ENCODE data around the gene CHST11.
"Not testable (repeated sequence)": the region's sequence is repeated elsewhere in the genome, so short reads cannot be mapped to it uniquely, and the experiment has no call there.

CHST11 gene

DNA sequence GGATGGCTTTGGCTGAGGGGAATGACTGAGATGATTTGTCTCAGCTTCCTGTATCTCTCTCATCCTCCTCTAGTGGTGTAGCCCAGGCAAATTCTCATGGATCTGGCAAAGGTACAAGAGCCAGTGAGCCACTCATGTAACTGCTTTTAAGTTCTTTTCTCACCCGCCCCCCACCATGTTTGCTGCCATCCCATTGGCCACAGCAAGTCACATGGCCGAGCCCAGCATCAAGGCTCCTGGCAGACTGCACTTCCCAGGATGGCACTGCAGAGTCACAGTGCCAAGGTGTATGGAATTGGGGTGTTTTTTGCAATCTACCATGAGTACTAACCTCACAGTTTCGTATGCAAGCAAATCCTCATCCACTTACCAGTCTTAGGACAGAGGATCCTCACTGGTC is 50.9 kb downstream of the CHST11 start:
- no peak for DNase-seq

DNA sequence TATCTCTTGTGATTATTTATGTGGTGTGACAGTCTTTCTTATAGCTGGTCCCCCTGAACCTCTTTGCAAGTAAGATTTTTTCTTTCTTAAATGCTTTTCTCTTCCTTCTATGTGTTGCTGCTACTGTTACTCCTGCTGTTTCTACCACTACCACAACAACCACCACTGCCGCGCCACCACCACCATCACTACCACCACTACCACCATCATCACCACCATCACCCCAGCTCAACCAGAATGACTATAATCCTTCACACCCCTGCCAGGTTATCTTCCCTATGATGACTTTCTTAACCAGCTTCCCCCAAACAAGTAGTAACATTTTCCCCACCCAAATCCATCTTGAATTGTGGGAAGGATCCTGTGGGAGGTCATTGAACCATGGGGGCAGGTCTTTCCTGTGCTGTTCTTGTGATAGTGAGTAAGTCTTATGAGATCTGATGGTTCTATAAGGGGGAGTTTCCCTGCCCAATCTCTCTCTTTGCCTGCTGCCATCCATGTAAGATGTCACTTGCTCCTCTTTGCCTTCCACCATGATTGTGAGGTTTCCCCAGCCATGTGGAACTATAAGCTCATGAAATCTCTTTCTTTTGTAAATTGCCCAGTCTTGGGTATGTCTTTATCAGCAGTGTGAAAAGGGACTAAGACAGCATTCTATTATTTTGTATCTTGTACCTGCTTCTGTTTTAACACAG is 52.2 kb downstream of the CHST11 start:
- DNase-seq, result no peak

DNA sequence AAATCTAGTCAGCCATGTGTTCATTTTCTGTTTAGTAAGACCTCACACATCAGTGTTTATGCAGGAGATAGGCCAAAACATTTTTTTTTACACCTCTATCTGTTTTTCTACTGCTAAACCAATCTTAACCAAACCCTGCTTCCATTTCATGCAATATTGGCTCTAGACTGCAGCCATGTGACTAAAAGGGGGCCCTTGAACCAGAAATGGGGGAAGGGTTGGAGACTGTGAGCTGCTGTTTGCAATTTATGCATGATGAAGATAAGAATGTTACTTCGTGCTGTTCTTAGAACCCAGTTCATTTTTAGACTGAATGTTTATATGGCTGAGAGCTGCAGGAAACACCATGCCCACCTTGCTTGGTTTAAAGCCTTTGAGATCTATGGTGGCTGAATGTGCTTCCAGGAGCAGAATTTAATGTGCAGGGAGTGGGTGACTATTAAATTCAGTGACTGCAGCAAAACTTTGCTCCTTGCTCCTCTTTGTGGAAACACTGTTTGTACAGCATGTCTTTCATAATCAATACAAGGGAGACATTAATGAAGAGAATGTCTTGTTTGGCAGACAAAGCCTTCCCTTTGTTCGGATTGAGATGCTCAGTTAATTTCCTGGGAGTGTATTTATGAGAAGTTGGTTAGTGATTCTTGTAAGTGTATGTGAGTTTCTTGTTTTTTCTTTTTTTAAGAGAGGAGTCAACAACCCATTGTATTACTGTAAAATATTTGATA is 53.6 kb downstream of the CHST11 start:
- DNase-seq, result no peak

DNA sequence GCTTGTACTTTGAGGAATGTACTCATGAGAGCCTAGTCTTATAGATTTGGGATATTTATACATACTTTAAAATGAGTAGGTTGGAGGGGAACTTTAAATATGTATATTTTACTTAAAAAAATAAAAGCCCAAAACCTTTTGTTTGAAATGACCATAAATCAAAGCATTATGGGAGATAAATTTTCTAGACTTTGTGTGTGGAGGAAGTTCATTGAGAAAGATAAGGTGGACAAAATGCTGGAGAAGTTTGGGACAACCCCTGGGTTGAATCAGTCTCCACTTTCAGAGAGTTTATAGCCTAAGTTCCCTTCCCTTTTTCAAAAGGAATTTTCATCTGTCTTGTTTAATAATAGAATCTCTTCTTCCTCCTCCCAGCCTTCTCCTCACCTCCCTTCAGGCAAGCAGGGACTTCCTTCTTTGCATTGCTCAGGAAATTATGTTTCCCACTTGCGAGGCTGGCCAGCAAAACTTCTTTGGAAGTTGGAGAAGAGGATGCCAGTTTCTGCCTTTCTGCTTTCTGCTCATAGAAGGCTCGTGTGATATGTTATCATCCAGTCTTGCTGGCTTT is 54.2 kb downstream of the CHST11 start:
- no peak for DNase-seq

DNA sequence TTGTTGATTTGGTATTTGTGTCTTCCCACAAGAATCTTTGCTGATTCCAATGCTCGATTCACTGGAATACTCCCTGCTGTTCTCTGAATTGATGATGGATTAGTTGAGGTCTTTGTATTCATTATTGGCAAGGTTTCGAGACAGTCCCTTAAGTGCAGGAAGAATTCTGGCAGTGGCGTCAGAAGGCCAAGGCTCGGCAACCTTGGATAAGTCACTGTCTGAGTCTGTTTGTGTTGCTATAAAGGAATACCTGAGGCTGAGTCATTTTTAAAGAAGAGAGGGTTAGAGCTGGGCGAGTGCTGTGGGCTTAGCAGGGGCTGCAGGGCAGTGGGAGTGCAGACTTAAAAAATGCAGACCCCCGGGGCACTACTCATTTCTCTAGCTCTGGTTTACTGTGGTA is 56.9 kb downstream of the CHST11 start:
- no peak for DNase-seq

DNA sequence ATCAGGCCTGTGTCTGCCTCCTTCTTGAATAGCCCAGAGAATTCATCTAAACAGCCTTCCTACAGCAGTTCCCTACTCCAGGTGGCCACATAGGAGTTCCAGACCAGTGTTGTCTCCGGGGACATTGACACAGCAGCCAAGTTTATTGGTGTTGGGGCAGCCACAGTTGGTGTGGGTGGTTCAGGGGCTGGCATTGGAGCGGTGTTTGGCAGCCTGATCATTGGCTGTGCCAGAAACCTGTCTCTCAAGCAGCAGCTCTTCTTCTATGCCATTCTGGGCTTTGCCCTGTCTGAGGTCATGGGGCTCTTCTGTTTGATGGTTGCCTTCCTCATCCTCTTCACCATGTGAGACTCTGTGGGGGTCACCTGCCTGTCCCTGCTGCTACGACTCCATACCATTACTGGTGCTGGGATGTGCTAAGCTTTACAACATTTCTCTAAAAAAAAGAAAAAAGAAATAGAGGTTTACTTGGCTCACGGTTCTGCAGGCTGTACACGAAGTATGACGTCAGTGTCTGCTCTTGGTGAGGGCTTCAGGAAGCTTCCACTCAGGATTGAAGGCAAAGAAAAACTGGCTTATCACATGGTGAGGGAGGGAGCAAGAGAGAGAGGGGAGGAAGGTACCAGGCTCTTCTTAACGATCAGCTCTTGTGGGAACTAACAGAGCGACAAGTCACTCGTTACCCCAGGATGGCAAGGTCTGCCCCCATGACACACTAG is 57.5 kb downstream of the CHST11 start:
- DNase-seq, result no peak

DNA sequence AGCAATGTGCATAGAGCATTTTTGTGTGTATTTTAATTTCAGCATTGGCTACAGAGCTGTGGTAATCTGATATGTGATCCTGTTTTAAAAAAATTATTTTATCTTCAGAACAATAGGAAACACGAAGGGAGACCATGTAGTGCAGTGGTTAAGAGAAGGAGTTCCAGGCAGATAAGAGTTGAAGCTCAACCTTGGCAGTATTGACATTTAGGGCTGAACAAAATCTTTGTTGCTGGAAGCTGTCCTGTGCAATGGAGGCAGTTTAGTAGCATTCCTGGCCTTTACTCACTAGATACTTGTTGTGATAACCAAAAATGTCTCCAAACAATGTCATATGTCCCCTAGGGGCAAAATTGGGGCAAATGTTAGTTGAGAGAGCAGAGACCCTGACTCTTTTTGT is 59.2 kb downstream of the CHST11 start:
- no peak for DNase-seq

DNA sequence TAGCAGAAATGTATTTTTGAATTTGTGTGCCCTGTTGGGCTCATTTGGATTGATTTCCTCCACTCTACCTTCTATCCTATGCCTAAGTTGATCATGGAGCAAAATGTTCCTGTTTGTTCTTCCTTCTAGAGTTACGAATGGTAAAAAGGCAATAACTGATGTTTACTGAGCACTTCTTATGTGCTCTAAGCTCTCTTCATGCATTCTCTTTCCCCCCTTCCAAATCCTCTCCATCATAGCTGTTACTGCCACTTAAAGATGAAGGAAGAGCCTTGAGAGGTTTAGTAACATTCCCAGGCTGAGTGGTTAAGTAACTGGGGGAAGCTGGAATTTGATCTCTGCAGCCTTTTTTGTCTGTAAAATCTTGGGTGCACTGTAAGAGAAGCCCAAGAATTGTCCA is 60.1 kb downstream of the CHST11 start:
- DNase-seq, result no peak

DNA sequence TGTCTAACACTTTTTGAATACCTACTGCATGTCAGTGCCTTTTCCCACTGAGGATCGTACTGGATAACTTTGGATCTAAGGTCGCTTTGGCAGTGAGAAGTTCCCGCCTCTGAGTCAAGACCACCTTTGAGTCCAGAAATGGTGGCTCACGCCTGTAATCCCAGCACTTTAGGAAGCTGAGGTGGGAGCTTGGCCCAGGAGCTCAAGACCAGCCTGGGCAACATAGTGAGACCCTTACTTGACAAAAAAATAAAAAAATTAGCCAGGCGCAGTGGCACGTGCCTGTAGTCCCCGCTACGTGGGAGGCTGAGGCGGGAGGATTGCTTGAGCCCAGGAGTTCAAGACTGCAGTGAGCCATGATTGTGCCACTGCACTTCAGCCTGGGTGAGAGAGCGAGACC is 61.1 kb downstream of the CHST11 start:
- DNase-seq, result no peak

DNA sequence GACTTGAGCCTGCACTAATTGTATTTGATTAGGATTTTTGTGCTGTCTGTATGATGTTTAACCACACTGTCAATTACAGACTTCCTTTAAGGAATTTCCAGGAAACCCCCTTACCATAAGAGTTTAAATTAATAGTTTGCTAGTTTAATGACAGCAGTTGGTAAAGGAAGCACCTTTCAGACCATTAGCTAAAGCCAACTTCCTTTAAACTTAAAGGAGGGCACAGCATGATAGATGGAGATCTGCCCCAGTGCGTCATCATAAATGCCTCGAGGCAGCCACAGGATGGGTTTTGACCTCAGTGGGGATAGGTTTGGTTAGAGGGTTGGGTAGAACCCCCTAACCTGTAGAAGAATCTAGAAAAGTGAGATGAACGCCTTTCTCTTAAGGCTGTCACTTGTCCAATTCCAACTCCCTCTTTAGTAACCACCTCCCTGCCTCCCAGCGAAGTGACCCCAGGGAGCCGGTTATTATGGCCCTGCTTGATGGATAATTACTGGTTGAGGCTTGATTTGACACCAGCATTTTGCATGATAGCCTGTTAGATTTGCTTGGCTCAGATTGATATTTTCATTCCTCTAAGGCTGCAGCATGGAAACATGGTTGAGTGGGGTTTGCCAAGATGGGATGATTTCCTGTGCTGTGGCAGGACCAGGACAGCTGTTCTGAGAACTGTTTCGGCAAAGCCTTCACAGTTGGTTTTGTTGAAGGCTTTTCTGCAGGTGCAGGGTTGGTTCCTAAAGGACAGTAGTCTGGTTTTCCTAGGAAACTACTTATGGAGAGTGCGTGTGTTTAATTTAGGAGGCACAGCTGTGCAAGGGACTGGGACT is 62.7 kb downstream of the CHST11 start:
- DNase-seq, result no peak

DNA sequence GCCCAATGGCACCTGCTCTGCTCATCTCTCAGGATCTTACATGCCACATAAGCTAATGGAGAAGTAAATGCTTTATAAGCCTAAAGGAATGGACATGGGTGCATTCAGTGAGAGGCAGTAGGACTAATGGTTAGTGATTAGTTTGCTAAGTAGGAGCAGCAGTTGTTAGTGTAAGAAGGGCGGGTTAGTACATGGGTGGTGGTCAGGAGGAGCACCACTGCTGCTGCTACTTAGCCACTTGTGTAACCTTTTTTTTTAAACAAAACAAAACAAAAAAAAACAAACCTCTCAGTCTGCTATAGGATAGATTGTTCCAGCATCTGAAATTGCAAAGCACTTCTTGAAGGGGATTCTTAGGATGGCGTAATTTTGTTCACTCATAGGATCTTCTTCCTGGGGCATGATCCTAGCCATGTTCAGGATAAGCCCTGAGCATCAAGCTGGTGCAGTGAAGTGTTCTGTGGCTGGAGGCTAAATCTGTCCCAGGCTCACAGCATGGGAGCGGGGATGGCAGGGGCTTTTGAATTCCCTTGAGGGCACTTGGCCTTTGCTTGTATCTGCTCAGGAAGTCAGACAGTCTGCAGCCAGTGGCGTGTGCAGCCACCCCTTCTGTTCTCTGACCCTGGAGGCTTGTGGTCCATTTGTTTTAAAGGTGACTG is 63.6 kb downstream of the CHST11 start:
- DNase-seq, result no peak

DNA sequence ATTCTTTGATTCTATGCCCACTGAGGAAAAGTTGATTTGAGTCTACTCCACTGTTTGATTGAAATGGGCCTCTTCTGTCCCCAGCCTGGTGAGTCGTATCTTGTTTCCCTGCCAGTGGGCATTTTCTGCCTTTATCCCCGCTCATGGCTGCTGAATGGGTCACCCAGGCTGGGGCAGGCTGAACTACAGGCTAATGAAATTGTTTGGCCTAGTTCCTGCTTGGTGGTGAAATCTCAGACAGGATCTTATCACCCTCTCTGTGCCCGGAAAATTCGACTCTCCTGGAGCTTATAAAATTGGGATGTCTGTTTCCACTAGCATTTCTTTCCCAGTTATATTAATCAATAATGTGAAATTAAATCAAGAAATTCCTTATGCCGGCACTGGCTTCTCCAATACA is 65.0 kb downstream of the CHST11 start:
- DNase-seq, result no peak

DNA sequence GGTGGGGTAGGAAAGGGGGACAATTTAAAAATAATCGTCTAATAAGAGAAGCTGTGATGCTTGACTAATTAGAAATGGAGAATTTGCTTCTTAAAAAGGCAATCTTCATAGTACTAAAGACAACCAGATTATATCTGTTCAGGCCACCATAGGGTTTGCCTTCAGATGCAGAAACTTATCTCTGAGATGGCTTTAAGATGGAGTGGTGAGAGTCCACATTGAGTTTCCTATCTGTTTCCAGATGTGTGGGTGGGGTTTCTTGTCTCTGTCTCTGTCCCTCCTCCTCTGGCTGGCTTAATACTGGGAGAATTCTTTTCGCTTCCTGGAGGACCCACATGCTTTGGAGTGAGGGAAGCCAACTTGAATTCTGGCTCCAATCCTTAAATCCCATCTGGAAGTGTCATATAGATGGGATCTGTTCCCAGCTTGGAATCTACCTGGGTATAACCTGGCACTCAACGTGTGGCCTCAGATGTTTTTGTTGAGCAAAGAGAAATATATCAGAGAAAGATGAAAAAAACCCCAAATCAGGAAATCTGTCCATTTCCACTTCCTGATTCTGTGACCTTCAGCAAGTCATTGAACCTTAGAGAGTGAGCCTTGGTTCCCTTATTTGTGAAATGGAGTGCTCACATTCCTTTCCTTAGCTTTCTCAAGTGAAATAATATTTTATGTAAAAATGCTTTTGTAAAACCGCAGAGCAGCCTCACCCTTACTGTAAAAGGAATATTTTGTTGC is 66.4 kb downstream of the CHST11 start:
- DNase-seq, result no peak

DNA sequence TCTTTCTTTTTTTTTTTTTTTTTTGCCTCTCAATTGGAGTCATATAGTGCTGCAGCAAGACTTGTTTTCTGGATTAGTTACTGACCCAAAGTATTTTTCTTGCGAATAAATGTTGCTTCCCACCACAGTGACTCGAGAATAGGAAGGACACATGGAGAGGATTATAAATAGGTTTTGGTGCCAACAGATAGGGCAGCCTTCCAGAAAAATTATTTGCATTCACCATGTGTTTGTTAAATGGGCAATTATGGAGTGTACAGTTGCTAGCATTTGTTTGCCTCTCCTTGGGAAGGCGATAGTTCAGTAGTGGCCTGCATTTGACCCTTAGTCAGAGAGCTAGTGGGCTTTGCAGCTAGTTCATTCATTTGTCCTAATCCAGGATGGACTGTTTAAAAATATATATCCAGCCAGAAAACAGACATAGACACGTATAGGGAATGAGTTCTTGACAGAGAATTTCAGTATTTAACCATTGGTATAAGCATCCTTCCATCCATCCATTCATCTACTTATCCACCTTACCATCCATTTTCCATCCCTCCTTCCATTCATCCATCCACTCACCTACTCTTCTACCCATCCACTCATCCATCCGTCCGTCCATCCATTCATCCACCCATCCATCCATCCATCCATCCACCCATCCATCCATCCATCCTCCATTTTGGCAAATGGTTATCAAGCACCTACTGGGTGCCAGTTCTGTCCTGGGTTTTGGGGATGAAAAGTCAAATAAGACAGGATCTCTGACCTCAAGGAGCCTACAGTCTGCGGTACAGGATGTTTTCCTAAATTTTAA is 67.5 kb downstream of the CHST11 start:
- DNase-seq, result no peak

DNA sequence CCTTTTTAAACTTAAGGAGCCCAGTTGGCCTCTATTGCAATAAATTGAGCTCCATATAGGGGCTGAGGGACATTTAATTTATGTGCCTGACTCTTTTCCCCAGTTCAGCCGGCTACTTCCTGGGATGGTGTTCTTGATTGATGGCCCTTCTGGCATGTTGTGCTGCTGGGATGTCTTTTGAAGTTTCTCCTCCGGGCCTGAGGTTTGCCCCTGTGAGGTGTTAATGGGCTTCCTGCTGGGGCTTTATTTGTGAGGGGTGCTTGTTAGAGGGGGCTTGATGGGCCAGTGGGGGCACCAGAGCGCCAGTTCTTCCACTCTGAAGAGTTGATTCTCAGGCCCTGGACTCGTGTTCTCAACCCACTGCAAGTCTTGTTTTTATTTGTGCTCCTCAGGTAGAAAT is 69.6 kb downstream of the CHST11 start:
- no peak for DNase-seq

DNA sequence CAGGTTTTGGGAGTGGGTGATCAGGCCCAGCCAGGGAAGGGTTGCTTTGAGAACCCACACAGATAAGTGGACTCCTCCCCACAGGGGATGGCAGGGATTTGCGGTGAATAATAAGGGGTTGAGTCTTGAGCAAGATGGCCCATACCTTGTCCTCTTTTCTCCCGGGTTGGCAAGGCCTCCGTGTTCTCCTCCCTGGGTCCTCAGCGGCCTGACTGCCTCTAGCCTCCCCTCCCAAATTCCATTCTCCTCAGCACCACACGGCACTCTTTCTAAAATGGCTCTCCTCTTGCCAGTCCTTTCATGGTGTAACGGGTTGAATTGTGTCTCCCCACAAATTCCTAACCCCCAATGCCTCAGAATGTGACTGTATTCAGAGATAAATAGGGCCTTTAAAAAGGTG is 70.0 kb downstream of the CHST11 start:
- no peak for DNase-seq

DNA sequence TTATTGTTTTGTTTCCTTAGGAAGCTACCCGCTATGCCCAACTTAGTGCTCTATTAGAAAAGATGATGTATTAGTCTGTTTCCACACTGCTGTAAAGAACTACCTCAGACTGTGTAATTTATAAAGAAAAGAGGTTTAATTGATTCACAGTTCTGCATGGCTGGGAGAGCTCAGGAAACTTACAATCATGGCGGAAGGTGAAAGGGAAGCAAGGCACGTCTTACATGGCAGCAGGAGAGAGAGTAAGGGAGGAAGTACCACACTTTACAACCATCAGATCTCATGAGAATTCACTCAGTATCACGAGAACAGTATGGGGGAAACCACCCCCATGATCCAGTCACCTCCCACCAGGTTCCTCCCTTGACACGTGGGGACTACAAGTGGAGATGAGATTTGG is 70.9 kb downstream of the CHST11 start:
- DNase-seq, result not testable (repeated sequence)

DNA sequence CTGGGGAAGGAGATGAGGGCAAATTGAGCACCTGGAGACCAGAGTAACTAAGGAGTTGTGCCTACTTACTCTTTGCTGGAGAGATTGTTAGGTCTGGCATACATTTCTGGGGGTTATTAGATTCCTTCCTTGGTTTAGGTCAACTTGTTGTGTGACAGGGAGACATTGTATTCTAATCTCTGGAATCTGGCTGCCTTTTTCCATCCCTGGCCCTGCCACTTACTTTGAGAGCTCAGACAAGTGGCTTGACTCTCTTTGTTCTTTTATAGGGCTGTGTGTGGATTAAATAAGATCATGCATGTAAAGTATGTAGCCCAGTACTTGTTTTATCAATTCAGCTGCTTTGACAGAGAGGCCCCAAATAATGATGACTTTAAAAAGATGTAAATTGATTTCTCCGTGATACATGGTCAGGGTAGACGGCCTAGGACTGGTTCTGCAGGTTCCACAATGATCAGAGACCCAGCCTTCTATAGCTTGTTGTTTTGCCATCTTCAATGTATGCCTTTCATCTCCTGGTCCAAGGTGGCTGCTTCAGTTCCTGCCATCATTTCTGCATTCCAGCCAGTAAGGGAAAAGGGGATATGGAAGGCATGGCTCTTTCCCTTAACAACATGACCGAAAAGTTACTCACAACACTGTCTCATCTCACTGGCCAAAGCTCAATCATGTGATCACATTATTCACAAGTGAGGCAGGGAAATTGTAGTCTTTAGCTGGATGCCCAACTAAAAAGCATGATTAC is 72.6 kb downstream of the CHST11 start:
- DNase-seq, result no peak

DNA sequence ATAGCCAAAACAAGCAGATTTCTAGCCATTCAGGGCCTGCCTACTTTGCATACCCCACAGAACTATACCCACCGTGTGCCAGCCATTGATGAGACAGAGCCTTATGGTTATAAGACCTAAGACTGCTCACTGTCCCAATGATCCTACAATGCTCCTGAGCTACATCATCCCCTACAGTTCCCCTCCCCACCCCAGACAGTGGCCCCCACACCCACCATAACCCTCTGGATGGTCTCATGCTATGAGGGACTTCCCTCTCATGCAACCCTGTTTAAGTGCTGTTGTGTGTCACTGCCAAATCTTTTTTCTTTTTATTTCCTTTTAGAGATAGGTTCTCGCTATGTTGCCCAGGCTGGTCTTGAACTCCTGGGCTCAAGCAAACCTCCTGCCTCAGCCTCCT is 75.9 kb downstream of the CHST11 start:
- DNase-seq, result no peak

DNA sequence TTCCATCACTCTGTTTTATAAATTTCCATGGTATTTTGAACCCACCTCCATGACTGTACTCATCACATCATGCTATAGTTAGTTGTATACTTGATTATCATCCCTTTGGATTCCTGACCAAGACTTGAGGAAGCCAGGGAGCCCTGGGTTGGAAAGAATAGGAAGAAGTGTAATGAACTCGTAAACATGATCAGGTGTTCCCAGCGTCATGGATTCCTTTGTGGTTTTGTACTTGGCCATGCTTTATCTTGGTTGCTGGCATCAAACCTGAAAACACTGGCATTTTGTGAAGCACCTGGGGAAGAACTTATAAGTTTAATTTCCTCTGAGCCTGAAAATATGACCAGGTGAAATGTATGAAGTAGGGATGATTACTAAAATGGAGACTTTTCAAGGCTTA is 76.4 kb downstream of the CHST11 start:
- no peak for DNase-seq

Data from activated CD8-positive, alpha-beta memory T cell treated with anti-CD3 and anti-CD28 coated beads, Interleukin-2, amount 50 U/mL, for 48 hours (primary cell).